GM13977 (cell line): ENCODE data around the gene HMGB3.
A peak's percentile ranks its signal among the peaks of the same experiment; 100 is the strongest.

ENCODE experiments used
- DNase-seq: peaks from one replicate; pipeline ENCODE4 v3.0.0; 2012; ENCODE audit warnings: low spot score
- CTCF ChIP-seq: IDR thresholded peaks from 2 replicates; pipeline ENCODE4 v1.5.1; 2012; ENCODE audit warnings: mild to moderate bottlenecking, control low read depth; ENCODE audit not compliant: insufficient read depth; ENCODE audit errors: extremely low read depth, missing control alignments
- in situ Hi-C: fragments of 300-500 bp; cut with MboI; formaldehyde crosslinking; loops from one replicate; pipeline ENCODE4 v1.12.0; 2022; ENCODE audit warnings: low sequenced_read_pairs, low pct_unique_long_range_greater_than_20kb, mixed read lengths, inconsistent platforms; ENCODE audit not compliant: unreplicated experiment

Gene HMGB3

GRCh38 chrX:150982788-150983520 lies at the start of gene HMGB3:
Gene HMGB3 (plus strand): TSS chrX:150983335. CDS start chrX:150985600, 2,265 bp downstream.
- in situ Hi-C loops, result no loop called here
- TF ChIP-seq CTCF, result no peak
- DNase-seq, result peak; percentile 93

GRCh38 chrX:150933945-150934350 lies 49.2 kb upstream of the HMGB3 start:
- no peak for TF ChIP-seq CTCF
- in situ Hi-C loops, result no loop called here
- no peak for DNase-seq

GRCh38 chrX:150934453-150934852 lies 48.7 kb upstream of the HMGB3 start:
- no peak for TF ChIP-seq CTCF
- in situ Hi-C loops, result no loop called here
- no peak for DNase-seq

GRCh38 chrX:150935467-150935866 lies 47.7 kb upstream of the HMGB3 start:
- no peak for TF ChIP-seq CTCF
- DNase-seq, result no peak
- in situ Hi-C loops, result no loop called here

- in situ Hi-C loops, result no loop called here
- no peak for TF ChIP-seq CTCF
These were observed 46.6 kb upstream of the HMGB3 start for GRCh38 chrX:150936556-150936955.

GRCh38 chrX:150940844-150941495 lies 42.2 kb upstream of the HMGB3 start:
- TF ChIP-seq CTCF, result no peak
- no peak for DNase-seq
- in situ Hi-C loops, result no loop called here

More at GRCh38 chrX:150936556-150936955, 46.6 kb upstream of the HMGB3 start:
- no peak for DNase-seq
